ENCODE results near the gene KCNJ4. TPM values are rescaled to one million over a fixed set of nuclear protein-coding genes. Genes with fewer than 3 reads are reported as not detected.
A peak's percentile ranks its signal among the peaks of the same experiment; 100 is the strongest.

KCNJ4 gene
- polyA plus RNA-seq, 2 of the 4 experiments (the other 2 are of a cell fraction): 0.12 TPM; not detected in 1

- no peak for FAIRE-seq
- DNase-seq (ENCODE audit: low read depth in 1 of 2, low spot score in 1 of 2): no peak
- WGBS (ENCODE audit: missing lambda C conversion rate): 65% methylated on average over 2 of the region's 2 CpGs
- TF ChIP-seq HOXA7 (CRISPR knock-in tag; IDR thresholded peaks at IDR 0.05) (no peak), RAD21 (conservative IDR thresholded peaks at IDR 0.05 in 1 of 2, IDR thresholded peaks at IDR 0.05 in 1 of 2) (no peak), POLR2AphosphoS2 (conservative IDR thresholded peaks at IDR 0.05; ENCODE audit: low read length) (no peak), KDM1A (IDR thresholded peaks at IDR 0.05; ENCODE audit: low read depth) (no peak), FOXS1 (CRISPR knock-in tag; IDR thresholded peaks at IDR 0.05) (no peak), CHD4 (IDR thresholded peaks at IDR 0.05; ENCODE audit: borderline replicate concordance) (no peak)
- TF ChIP-seq, protein P1, sequence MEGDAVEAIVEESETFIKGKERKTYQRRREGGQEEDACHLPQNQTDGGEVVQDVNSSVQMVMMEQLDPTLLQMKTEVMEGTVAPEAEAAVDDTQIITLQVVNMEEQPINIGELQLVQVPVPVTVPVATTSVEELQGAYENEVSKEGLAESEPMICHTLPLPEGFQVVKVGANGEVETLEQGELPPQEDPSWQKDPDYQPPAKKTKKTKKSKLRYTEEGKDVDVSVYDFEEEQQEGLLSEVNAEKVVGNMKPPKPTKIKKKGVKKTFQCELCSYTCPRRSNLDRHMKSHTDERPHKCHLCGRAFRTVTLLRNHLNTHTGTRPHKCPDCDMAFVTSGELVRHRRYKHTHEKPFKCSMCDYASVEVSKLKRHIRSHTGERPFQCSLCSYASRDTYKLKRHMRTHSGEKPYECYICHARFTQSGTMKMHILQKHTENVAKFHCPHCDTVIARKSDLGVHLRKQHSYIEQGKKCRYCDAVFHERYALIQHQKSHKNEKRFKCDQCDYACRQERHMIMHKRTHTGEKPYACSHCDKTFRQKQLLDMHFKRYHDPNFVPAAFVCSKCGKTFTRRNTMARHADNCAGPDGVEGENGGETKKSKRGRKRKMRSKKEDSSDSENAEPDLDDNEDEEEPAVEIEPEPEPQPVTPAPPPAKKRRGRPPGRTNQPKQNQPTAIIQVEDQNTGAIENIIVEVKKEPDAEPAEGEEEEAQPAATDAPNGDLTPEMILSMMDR (IDR thresholded peaks at IDR 0.05): no peak
- POLR2A ChIA-PET: no interaction called here
- H3K9me3 ChIP-seq: no peaks in the 10 kb centered on the region
- CTCF ChIA-PET: interaction anchor here (1.4 to 1.9 kb wide), 3 partner anchors 8 to 81 kb away, joined by 4 to 6 read pairs (median 4); no protein-coding TSS in a partner anchor
- H3K4me1 ChIP-seq: peaks cover 35% of the 10 kb centered on the region
- H3K4me2 ChIP-seq: peak overlapping the region; percentile 12; the same call in 1 of the 3 replicates
- H3K4me3 ChIP-seq: no peak overlapping the region
- ATAC-seq: no peak
- H3K27ac ChIP-seq: peak overlapping the region; percentile 15 to 55; a peak in 3 of 6 replicates
Observed at GRCh38 chr22:38490475-38490874, 35.5 kb upstream of the KCNJ4 start.

- Histone ChIP-seq H3K27ac (peak overlapping the region in 1 of 2 experiments; percentile 55; a peak in 1 of 6 replicates), H3K4me2 (no peak overlapping the region), H3K9me3 (no peaks in the 10 kb centered on the region), H3K4me3 (no peak overlapping the region), H3K4me1 (peaks cover 35% of the 10 kb centered on the region)
- ChIA-PET CTCF (interaction anchor here (1.4 to 1.9 kb wide), 3 partner anchors 9 to 82 kb away, joined by 4 to 6 read pairs (median 4); no protein-coding TSS in a partner anchor), POLR2A (no interaction called here)
- DNase-seq (ENCODE audit: low read depth in 1 of 2, low spot score in 1 of 2): no peak
- 92% methylated on average over 7 of the region's 7 CpGs for WGBS (ENCODE audit: missing lambda C conversion rate)
- TF ChIP-seq JUN (IDR thresholded peaks at IDR 0.05) (no peak), FOSB (CRISPR knock-in tag; IDR thresholded peaks at IDR 0.05) (no peak)
- no peak for ATAC-seq
- FAIRE-seq: no peak
Observed at GRCh38 chr22:38489561-38490145, 34.7 kb upstream of the KCNJ4 start.

DNA sequence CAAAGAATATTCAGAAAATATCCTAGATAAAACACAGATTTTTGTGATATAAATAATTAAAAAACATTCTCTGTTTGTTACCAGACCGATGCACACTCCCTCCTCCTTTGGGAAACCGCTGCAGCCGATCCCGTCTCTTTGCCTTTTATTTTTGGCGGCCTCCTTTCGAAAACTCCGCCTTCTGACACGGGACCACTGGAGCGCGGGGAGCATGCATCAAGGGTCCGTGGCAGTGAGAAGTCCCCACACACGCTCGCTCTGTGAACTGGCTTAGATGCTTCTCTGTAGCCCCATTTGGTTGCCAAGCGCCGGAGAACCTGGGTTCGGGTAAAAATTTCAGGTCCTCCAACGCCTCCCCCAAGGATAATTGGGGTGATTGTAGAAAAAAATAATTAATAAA lies 34.1 kb upstream of the KCNJ4 start:
- 96% methylated on average over 17 of the region's 17 CpGs for WGBS (ENCODE audit: missing lambda C conversion rate)
- H3K27ac ChIP-seq: no peak overlapping the region
- FAIRE-seq (no peak), DNase-seq (ENCODE audit: low read depth in 1 of 2, low spot score in 1 of 2) (no peak), ATAC-seq (no peak)
- TF ChIP-seq, protein P1 (IDR thresholded peaks at IDR 0.05): no peak
- TF ChIP-seq NR3C1 (IDR thresholded peaks at IDR 0.05) (no peak), BHLHE40 (IDR thresholded peaks at IDR 0.05; ENCODE audit: low read depth, low read length) (no peak), MAZ (IDR thresholded peaks at IDR 0.05; ENCODE audit: borderline replicate concordance, low read depth, low read length) (no peak), ESRRA (IDR thresholded peaks at IDR 0.05; ENCODE audit: borderline replicate concordance, low read length) (no peak), ZFP36 (IDR thresholded peaks at IDR 0.05; ENCODE audit: borderline replicate concordance, partially characterized antibody) (no peak), PBX3 (IDR thresholded peaks at IDR 0.05) (no peak)
- no peaks in the 10 kb centered on the region for H3K9me3 ChIP-seq
- H3K4me1 ChIP-seq: peaks cover 35% of the 10 kb centered on the region
- H3K4me3 ChIP-seq: no peak overlapping the region
- ChIA-PET CTCF (interaction anchor here (1.4 to 1.6 kb wide), 2 partner anchors 10 to 13 kb away, joined by 4 read pairs; no protein-coding TSS in a partner anchor), POLR2A (no interaction called here)
- H3K4me2 ChIP-seq: no peak overlapping the region

Measured in A549 (cell line).